Vagina (tissue), 2 donors: ENCODE data around the gene KCNH3.

ENCODE experiments used
- CTCF ChIP-seq, 3 experiments: fragments of 450-650 bp in 2 of 3; fragments of 200-600 bp in 1 of 3; sonication (generic) in 1 of 3; IDR thresholded peaks; one replicate each; pipeline ENCODE4 v1.5.1; 2017 to 2019; ENCODE audit warnings: antibody characterized with exemption in 3 of 3, mild to moderate bottlenecking in 2 of 3, moderate library complexity in 2 of 3
- POLR2A ChIP-seq, 2 donors: fragments of 450-650 bp; IDR thresholded peaks; one replicate each; pipeline ENCODE4 v1.6.1; 2017; ENCODE audit warnings: antibody characterized with exemption in 2 of 2, mild to moderate bottlenecking in 2 of 2, moderate library complexity in 2 of 2

- TF ChIP-seq CTCF (IDR thresholded peaks at IDR 0.05) (no peak), POLR2A (IDR thresholded peaks at IDR 0.05) (no peak)
Measured at GRCh38 chr12:49588281-49588680, 49.5 kb downstream of the KCNH3 start.
